Gastroesophageal sphincter (tissue), 4 donors: Measurements from ENCODE around the gene KCNK5. TPM values are rescaled to one million over a fixed set of nuclear protein-coding genes. Genes with fewer than 3 reads are reported as not detected.

ENCODE experiments used
- ATAC-seq: fragments of 150-250 bp; one replicate; pipeline ENCODE4 v1.9.1; 2016; ENCODE audit warnings: mild to moderate bottlenecking, moderate library complexity
- H3K27ac ChIP-seq, 4 donors: fragments of 200-600 bp; sonication (generic) in 3 of 4; 1 replicate in 3 of 4; 2 replicates in 1 of 4; pipeline ENCODE4 v1.5.1; 2016 to 2019
- H3K27me3 ChIP-seq: fragments of 200-600 bp; sonication (generic); one replicate; pipeline ENCODE4 v1.5.1; 2019
- H3K36me3 ChIP-seq, 2 donors: fragments of 200-600 bp; sonication (generic); one replicate each; pipeline ENCODE4 v1.5.1; 2019; ENCODE audit warnings: control low read depth in 1 of 2
- H3K4me1 ChIP-seq, 3 donors: fragments of 200-600 bp; sonication (generic); 1 replicate in 2 of 3; 2 replicates in 1 of 3; pipeline ENCODE4 v1.5.1; 2016 to 2019; ENCODE audit warnings: control low read depth in 2 of 3
- H3K4me3 ChIP-seq, 2 donors: fragments of 200-600 bp; sonication (generic); one replicate each; pipeline ENCODE4 v1.5.1; 2019; ENCODE audit warnings: mild to moderate bottlenecking in 1 of 2, moderate library complexity in 1 of 2
- H3K9me3 ChIP-seq, 3 donors: fragments of 200-600 bp; sonication (generic); one replicate each; pipeline ENCODE4 v1.5.1; 2017 to 2019; ENCODE audit warnings: control low read depth in 2 of 3
- EP300 ChIP-seq: sonication (generic); formaldehyde crosslinking; IDR thresholded peaks from one replicate; pipeline ENCODE4 v1.6.1; 2017; ENCODE audit warnings: antibody characterized with exemption, mild to moderate bottlenecking
- POLR2A ChIP-seq, 2 donors: fragments of 450-650 bp; IDR thresholded peaks; one replicate each; pipeline ENCODE4 v1.6.1; 2017; ENCODE audit warnings: antibody characterized with exemption in 2 of 2, mild to moderate bottlenecking in 2 of 2, moderate library complexity in 1 of 2
- POLR2AphosphoS5 ChIP-seq: sonication (generic); formaldehyde crosslinking; IDR thresholded peaks from one replicate; pipeline ENCODE4 v1.6.1; 2017; ENCODE audit warnings: antibody characterized with exemption
- WGBS, 2 donors: methylation state at CpG; one replicate each; pipeline ENCODE4 v1.1.5; 2018; ENCODE audit warnings: low coverage in 1 of 2; 5-methylcytosine and 5-hydroxymethylcytosine counted together
- total RNA-seq, 4 donors: library from RNA; depleted of rRNA; stranded (reverse); fragments of >200 nt; gene quantifications; one replicate each; pipeline ENCODE4 v1.1.0, GENCODE V29; 2016
- TF ChIP-seq, protein P1 (sequence below), 4 experiments: fragments of 200-600 bp in 2 of 4; fragments of 450-650 bp in 2 of 4; sonication (generic) in 1 of 4; IDR thresholded peaks; one replicate each; pipeline ENCODE4 v1.5.1; 2017 to 2019; ENCODE audit warnings: antibody characterized with exemption in 4 of 4, mild to moderate bottlenecking in 2 of 4, moderate library complexity in 2 of 4

The KCNK5 gene
- total RNA-seq, 4 donors from 2014 or later = 7.3 to 11.5 (median 8.0) TPM

DNA sequence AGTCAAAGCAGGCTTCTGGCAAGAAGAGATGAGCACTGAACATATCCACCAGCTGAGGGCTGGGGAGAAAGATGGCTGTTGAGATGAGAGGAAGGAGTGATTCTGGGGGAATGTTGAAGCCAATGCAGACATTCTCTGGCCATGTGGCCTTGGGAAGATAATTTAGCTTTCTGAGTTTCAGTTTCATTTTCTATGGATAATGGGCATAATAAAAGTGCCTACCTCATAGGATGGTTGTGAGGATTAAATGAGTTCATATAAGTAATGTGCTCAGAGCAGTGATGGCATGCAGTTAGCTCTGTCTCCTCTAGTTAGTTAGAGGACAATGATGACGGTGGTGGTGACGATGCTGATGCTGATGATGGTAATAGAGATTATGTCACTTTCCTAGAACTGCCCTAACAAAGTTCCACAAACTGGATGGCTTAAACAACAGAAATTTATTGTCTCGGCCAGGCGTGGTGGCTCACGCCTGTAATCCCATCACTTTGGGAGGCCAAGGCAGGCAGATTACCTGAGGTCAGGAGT is 18.5 kb upstream of the KCNK5 start:
- peaks cover 0 to 4% (median 0%) of the 10 kb centered on the region in 3 donors for H3K9me3 ChIP-seq
- H3K4me3 ChIP-seq = no peak overlapping the region
- H3K36me3 ChIP-seq = no peaks in the 10 kb centered on the region
- peaks cover 7% of the 10 kb centered on the region for H3K27me3 ChIP-seq
- WGBS, 2 donors = 93% methylated on average over 2 of the region's 5 CpGs; no CpG with 5 or more reads in 1 of the 2 donors
- TF ChIP-seq POLR2AphosphoS5 (no peak), EP300 (no peak), POLR2A (IDR thresholded peaks at IDR 0.05) (no peak)
- TF ChIP-seq, protein P1, sequence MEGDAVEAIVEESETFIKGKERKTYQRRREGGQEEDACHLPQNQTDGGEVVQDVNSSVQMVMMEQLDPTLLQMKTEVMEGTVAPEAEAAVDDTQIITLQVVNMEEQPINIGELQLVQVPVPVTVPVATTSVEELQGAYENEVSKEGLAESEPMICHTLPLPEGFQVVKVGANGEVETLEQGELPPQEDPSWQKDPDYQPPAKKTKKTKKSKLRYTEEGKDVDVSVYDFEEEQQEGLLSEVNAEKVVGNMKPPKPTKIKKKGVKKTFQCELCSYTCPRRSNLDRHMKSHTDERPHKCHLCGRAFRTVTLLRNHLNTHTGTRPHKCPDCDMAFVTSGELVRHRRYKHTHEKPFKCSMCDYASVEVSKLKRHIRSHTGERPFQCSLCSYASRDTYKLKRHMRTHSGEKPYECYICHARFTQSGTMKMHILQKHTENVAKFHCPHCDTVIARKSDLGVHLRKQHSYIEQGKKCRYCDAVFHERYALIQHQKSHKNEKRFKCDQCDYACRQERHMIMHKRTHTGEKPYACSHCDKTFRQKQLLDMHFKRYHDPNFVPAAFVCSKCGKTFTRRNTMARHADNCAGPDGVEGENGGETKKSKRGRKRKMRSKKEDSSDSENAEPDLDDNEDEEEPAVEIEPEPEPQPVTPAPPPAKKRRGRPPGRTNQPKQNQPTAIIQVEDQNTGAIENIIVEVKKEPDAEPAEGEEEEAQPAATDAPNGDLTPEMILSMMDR (IDR thresholded peaks at IDR 0.05) = no peak
- ATAC-seq = no peak
- H3K4me1 ChIP-seq = no peaks in the 10 kb centered on the region
- H3K27ac ChIP-seq = no peak overlapping the region

DNA sequence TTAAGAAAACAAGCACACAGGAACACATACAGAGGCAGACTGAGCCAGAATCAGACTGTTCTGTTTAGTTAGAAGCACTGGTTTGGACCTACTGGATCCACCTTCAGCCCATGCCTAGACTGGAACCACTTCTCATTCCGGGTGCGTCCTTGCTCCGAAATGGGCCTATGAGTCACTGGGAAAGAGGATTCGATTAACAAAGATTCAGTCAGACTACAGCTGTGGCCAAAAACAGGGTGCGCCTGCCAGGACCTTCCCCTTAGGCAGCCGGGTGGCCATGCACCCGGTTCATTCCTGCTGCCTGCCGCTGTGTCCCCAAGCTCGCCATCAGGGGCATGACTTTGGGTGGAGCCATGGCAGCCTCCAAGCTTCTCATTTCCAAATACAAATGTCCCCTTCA is 14.5 kb upstream of the KCNK5 start:
- peak; percentile 30 for TF ChIP-seq POLR2AphosphoS5
- TF ChIP-seq EP300 = no peak
- no peak for TF ChIP-seq POLR2A (IDR thresholded peaks at IDR 0.05)
- Histone ChIP-seq H3K4me1 (no peaks in the 10 kb centered on the region), H3K27ac (peak overlapping the region in 3 of 4 donors; percentile 45 to 57 (median 51)), H3K9me3 (no peaks in the 10 kb centered on the region), H3K36me3 (no peaks in the 10 kb centered on the region), H3K27me3 (no peaks in the 10 kb centered on the region), H3K4me3 (no peak overlapping the region)
- ATAC-seq = peak; percentile 79
- 76 to 87% methylated on average over 3 to 6 of the region's 9 CpGs for WGBS, 2 donors

DNA sequence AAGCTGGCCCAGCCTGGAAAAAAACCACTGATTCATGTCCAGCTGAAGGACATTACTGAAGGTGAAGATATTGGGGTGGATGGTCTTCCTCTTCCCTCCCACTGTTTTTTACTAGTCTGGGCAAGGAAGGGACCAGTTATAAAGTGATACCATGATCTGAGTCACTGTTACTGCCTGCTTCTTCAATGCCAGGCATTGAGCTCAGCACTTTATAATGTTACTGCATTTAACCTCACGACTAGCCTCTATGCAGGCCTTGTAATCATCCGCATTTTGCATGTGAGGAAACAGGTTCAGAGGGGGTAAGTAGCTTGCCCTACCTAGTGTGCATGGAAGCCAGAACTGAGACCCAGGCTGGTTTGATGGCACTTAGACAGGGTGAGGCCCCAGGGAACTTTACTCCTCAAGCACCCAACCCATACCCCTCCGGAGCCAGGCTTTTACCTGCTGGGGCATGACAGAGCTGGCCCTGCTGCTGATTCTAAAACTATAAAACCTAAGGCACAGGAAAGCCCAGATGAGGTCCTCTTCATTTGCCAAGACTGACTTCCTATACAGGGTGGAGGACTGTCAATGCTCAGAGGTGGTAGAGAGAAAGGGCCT is 11.0 kb upstream of the KCNK5 start:
- Histone ChIP-seq H3K4me1 (no peaks in the 10 kb centered on the region), H3K9me3 (no peaks in the 10 kb centered on the region), H3K36me3 (no peaks in the 10 kb centered on the region), H3K27me3 (no peaks in the 10 kb centered on the region), H3K27ac (peak overlapping the region in 3 of 4 donors; percentile 28 to 53 (median 36)), H3K4me3 (no peak overlapping the region)
- TF ChIP-seq POLR2A (IDR thresholded peaks at IDR 0.05) = no peak
- TF ChIP-seq POLR2AphosphoS5 = no peak
- TF ChIP-seq EP300 = no peak
- TF ChIP-seq, protein P1 (IDR thresholded peaks at IDR 0.05) = no peak
- 85% methylated on average over 2 of the region's 3 CpGs; no CpG with 5 or more reads in 1 of the 2 donors for WGBS, 2 donors
- ATAC-seq = no peak

- H3K4me3 ChIP-seq = no peak overlapping the region
- 65 to 67% methylated on average over 4 to 5 of the region's 7 CpGs for WGBS, 2 donors
- H3K9me3 ChIP-seq = no peaks in the 10 kb centered on the region
- peak; percentile 32 for ATAC-seq
- peak overlapping the region in 3 of 4 donors; percentile 28 to 53 (median 37) for H3K27ac ChIP-seq
- no peaks in the 10 kb centered on the region for H3K36me3 ChIP-seq
- TF ChIP-seq POLR2A (IDR thresholded peaks at IDR 0.05) (no peak), POLR2AphosphoS5 (no peak)
- H3K4me1 ChIP-seq = no peaks in the 10 kb centered on the region
- H3K27me3 ChIP-seq = no peaks in the 10 kb centered on the region
Measured at GRCh38 chr6:39239527-39240154, 10.4 kb upstream of the KCNK5 start.

DNA sequence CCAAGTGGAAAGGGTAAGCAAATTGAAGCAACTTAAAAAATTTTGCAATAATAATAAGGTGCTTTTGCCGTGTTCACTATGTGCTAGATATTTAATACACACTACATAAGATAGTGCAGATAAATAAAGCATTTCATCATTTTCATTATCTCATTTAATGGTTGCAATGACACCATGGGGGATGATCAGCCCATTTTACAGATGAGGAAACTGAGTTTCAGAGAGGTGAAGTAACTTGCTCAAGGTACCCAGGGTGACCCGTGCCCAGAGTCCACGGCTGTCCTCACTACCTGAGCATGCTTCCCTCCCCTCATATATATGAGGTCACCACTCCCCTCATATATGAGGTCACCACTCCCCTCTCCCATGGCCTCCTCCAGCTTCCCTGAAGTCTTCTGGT is 7.5 kb upstream of the KCNK5 start:
- Histone ChIP-seq H3K4me3 (no peak overlapping the region), H3K9me3 (no peaks in the 10 kb centered on the region), H3K27me3 (no peaks in the 10 kb centered on the region), H3K36me3 (no peaks in the 10 kb centered on the region), H3K4me1 (no peaks in the 10 kb centered on the region), H3K27ac (no peak overlapping the region)
- TF ChIP-seq EP300 (no peak), POLR2A (IDR thresholded peaks at IDR 0.05) (no peak), POLR2AphosphoS5 (no peak)
- TF ChIP-seq, protein P1 (IDR thresholded peaks at IDR 0.05) = no peak
- 76 to 85% methylated on average over 2 to 3 of the region's 3 CpGs for WGBS, 2 donors
- no peak for ATAC-seq
